ENCODE measurements around the gene PPP1R15B. TPM values are rescaled to one million over a fixed set of nuclear protein-coding genes. Genes with fewer than 3 reads are reported as not detected.

The PPP1R15B gene
- total RNA-seq, 1 experiment from 2014 or later = 45.9 TPM

GRCh38 chr1:204376919-204377799 is 34.5 kb downstream of the PPP1R15B start:
- Histone ChIP-seq H2BK5ac (ENCODE audit: insufficient read length, low read length) (no peak overlapping the region), H3K4me1 (ENCODE audit: insufficient read depth, low read length) (peaks cover 2% of the 10 kb centered on the region; the same call in 1 of the 2 replicates), H2BK20ac (ENCODE audit: low read depth, low read length, poor library complexity, severe bottlenecking) (no peak overlapping the region), H2BK12ac (ENCODE audit: insufficient read length, low read depth, low read length) (no peak overlapping the region), H3K27ac (ENCODE audit: insufficient read length, low read depth, low read length) (no peak overlapping the region), H2BK15ac (ENCODE audit: low read depth, low read length) (no peak overlapping the region), H4K20me1 (ENCODE audit: control insufficient read depth, insufficient read depth, insufficient read length) (peaks cover 2% of the 10 kb centered on the region), H3K23me2 (ENCODE audit: insufficient read length, low read depth, low read length, poor library complexity, severe bottlenecking) (peaks cover 10% of the 10 kb centered on the region), H2AK5ac (ENCODE audit: insufficient read length, low read length) (no peak overlapping the region), H4K8ac (replicated peaks; ENCODE audit: insufficient read length, low read depth, low read length) (no peak overlapping the region), H2BK120ac (ENCODE audit: low read depth, low read length, poor library complexity, severe bottlenecking) (no peak overlapping the region), H4K5ac (ENCODE audit: insufficient read length, low read depth, low read length) (no peak overlapping the region), H3K18ac (ENCODE audit: insufficient read length, low read depth, low read length) (no peak overlapping the region), H3K9ac (ENCODE audit: extremely low read depth, insufficient read length, low read length) (no peak overlapping the region), H3K56ac (ENCODE audit: insufficient read length, low read depth, low read length) (no peak overlapping the region), H3K9me3 (ENCODE audit: control insufficient read depth, low read depth, low read length) (no peaks in the 10 kb centered on the region), H2AFZ (ENCODE audit: low read length) (no peak overlapping the region), H3K79me1 (ENCODE audit: insufficient read depth, low read depth, low read length, poor library complexity, severe bottlenecking) (no peaks in the 10 kb centered on the region), H3K14ac (ENCODE audit: insufficient read depth, low read length) (no peak overlapping the region), H3K27me3 (ENCODE audit: insufficient read depth, low read length) (peaks cover 17% of the 10 kb centered on the region; the same call in 1 of the 2 replicates), H3K4me2 (ENCODE audit: insufficient read depth, insufficient read length, low read length) (peak overlapping the region; percentile 60), H3T11ph (ENCODE audit: low read length) (no peak overlapping the region), H3K4ac (ENCODE audit: low read depth, low read length) (no peak overlapping the region), H3K79me2 (ENCODE audit: insufficient read depth, low read length) (no peaks in the 10 kb centered on the region), H3K23ac (ENCODE audit: insufficient read length, low read depth, low read length) (no peak overlapping the region), H4K91ac (ENCODE audit: insufficient read length, low read depth, low read length) (no peak overlapping the region)
- no peak for DNase-seq
- peaks cover 8 to 9% of the 10 kb centered on the region in 2 experiments for H3K4me1 Mint-ChIP-seq
- no peak for TF ChIP-seq CTCF (conservative IDR thresholded peaks at IDR 0.05)
- no peaks in the 10 kb centered on the region for H3K36me3 Mint-ChIP-seq (ENCODE audit: insufficient read depth in 1 of 3, low read depth in 3 of 3)
- no peak overlapping the region for H3K27ac Mint-ChIP-seq
- peak overlapping the region; percentile 62 to 83 for H3K4me3 Mint-ChIP-seq
- H3K9me3 Mint-ChIP-seq = no peaks in the 10 kb centered on the region
- no CpG with 5 or more reads among the region's 28 CpGs for WGBS (ENCODE audit: extremely low coverage, insufficient read length, low lambda C conversion rate)
- H3K27me3 Mint-ChIP-seq (ENCODE audit: low read depth) = peaks cover 40% of the 10 kb centered on the region
